ENCODE results near the gene TSSK3. TPM values are rescaled to one million over a fixed set of nuclear protein-coding genes. Genes with fewer than 3 reads are reported as not detected.

The TSSK3 gene
- total RNA-seq, 4 donors from 2014 or later = 5.2 TPM; not detected in 3

- Histone ChIP-seq H3K27me3 (no peaks in the 10 kb centered on the region), H3K4me3 (no peak overlapping the region), H3K27ac (no peak overlapping the region), H3K36me3 (peaks cover 0 to 76% (median 0%) of the 10 kb centered on the region in 3 donors), H3K9me3 (no peaks in the 10 kb centered on the region), H3K4me1 (no peaks in the 10 kb centered on the region)
- DNase-seq = no peak
- TF ChIP-seq POLR2A (IDR thresholded peaks at IDR 0.05) = no peak
- TF ChIP-seq, protein P1, sequence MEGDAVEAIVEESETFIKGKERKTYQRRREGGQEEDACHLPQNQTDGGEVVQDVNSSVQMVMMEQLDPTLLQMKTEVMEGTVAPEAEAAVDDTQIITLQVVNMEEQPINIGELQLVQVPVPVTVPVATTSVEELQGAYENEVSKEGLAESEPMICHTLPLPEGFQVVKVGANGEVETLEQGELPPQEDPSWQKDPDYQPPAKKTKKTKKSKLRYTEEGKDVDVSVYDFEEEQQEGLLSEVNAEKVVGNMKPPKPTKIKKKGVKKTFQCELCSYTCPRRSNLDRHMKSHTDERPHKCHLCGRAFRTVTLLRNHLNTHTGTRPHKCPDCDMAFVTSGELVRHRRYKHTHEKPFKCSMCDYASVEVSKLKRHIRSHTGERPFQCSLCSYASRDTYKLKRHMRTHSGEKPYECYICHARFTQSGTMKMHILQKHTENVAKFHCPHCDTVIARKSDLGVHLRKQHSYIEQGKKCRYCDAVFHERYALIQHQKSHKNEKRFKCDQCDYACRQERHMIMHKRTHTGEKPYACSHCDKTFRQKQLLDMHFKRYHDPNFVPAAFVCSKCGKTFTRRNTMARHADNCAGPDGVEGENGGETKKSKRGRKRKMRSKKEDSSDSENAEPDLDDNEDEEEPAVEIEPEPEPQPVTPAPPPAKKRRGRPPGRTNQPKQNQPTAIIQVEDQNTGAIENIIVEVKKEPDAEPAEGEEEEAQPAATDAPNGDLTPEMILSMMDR (IDR thresholded peaks at IDR 0.05) = no peak
Measured at GRCh38 chr1:32367912-32368635, 5.7 kb downstream of the TSSK3 start.

- Histone ChIP-seq H3K4me1 (no peaks in the 10 kb centered on the region), H3K4me3 (no peak overlapping the region), H3K27ac (no peak overlapping the region), H3K9me3 (no peaks in the 10 kb centered on the region), H3K36me3 (peaks cover 0 to 83% (median 0%) of the 10 kb centered on the region in 3 donors), H3K27me3 (no peaks in the 10 kb centered on the region)
- peak in 2 of 3 donors; percentile 62 to 78 for DNase-seq
- TF ChIP-seq, protein P1 (IDR thresholded peaks at IDR 0.05) = peak in 4 of 6 experiments; percentile 4 to 28 (median 20)
- no peak for TF ChIP-seq POLR2A (IDR thresholded peaks at IDR 0.05)
Measured at GRCh38 chr1:32372149-32372756, 9.9 kb downstream of the TSSK3 start.

DNA sequence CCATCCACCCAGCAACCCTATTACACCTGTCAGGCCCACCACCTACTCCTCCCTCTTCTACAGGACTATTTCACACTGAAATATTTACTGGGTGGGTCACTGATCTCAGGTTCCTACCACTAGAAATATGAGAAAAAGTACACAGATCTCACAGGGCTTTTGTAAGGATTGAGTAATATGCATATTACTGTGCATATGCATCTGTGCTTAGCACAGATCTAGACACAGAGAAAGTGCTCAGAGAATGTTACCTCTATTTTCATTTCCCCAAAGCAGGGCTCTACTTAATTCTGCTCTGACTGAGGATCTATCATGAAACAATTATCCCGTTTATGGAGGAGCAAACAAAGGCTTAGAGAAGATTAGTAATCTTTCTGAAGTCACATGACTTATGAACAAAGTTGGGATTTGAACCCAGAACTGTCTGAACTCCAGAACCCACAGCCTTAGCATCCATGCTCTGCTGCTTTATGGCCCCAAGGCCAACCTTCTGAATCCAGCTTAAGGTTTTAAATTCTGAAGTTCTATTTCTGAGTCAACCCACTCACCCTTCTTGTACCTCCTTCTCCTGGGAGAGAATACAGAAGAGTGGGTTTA, 11.8 kb downstream of the TSSK3 start:
- Histone ChIP-seq H3K9me3 (no peaks in the 10 kb centered on the region), H3K27me3 (no peaks in the 10 kb centered on the region), H3K27ac (no peak overlapping the region), H3K4me3 (no peak overlapping the region), H3K4me1 (no peaks in the 10 kb centered on the region), H3K36me3 (peaks cover 0 to 83% (median 0%) of the 10 kb centered on the region in 3 donors)
- DNase-seq = no peak
- TF ChIP-seq POLR2A (IDR thresholded peaks at IDR 0.05) = no peak
- TF ChIP-seq, protein P1 (IDR thresholded peaks at IDR 0.05) = no peak

- Histone ChIP-seq H3K4me3 (no peak overlapping the region), H3K4me1 (no peaks in the 10 kb centered on the region), H3K9me3 (no peaks in the 10 kb centered on the region), H3K27me3 (no peaks in the 10 kb centered on the region), H3K36me3 (peaks cover 0 to 97% (median 0%) of the 10 kb centered on the region in 3 donors), H3K27ac (no peak overlapping the region)
- DNase-seq = no peak
- no peak for TF ChIP-seq POLR2A (IDR thresholded peaks at IDR 0.05)
- TF ChIP-seq, protein P1 (IDR thresholded peaks at IDR 0.05) = no peak
Measured at GRCh38 chr1:32376199-32376598, 13.9 kb downstream of the TSSK3 start.

DNA sequence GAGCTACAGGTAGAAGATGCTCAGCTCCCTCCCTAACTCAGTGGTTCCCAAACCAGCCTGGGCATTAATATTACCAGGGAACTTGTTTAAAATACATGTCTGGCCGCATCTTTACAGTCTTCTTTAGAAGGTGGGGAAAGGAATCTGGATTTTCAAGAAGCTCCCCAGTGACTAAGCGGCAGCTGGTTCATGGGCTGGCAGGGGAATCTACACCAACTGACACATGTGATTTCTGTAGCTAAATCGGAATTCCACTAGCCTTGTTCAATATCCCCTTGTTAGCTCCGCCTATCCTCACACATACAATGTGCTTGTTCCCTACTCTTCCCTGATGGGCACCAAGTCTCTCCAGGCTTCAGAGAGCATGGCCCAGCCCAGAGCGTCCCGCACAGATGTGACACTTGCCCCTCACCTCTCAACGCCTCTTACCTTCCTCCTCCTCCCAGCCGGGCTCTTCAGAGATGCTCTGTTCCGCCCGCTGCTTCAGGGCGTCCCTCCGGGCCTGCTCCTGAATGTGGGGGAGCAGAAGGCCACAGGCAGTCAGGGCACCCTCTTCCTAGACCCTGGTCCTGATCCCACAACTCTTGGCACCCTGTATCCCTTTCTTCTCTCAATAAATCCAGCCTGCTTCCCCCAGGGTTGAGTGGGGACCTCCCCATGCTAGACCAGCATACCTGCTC, 15.3 kb downstream of the TSSK3 start:
- H3K27ac ChIP-seq = no peak overlapping the region
- H3K9me3 ChIP-seq = no peaks in the 10 kb centered on the region
- TF ChIP-seq, protein P1 (IDR thresholded peaks at IDR 0.05) = no peak
- TF ChIP-seq POLR2A (IDR thresholded peaks at IDR 0.05) = no peak
- DNase-seq = no peak
- no peak overlapping the region for H3K4me3 ChIP-seq
- no peaks in the 10 kb centered on the region for H3K4me1 ChIP-seq
- no peaks in the 10 kb centered on the region for H3K27me3 ChIP-seq
- H3K36me3 ChIP-seq = peaks cover 0 to 99% (median 0%) of the 10 kb centered on the region in 3 donors

Data from Peyer's patch (tissue), 4 donors.